Epithelial cell of proximal tubule (primary cell): ENCODE results near the gene MAGEC3. TPM values are rescaled to one million over a fixed set of nuclear protein-coding genes. Genes with fewer than 3 reads are reported as not detected.
A peak's percentile ranks its signal among the peaks of the same experiment; 100 is the strongest.

ENCODE experiments used
- DNase-seq: peaks from one replicate; pipeline ENCODE4 v3.0.0-alpha.2; 2011; ENCODE audit warnings: low read depth
- H3K4me3 ChIP-seq: 2 replicates; pipeline ENCODE4 v1.5.1; 2011; ENCODE audit warnings: low read depth, mild to moderate bottlenecking, low read length
- total RNA-seq: library from RNA; depleted of rRNA; stranded (reverse); fragments of >200 nt; gene quantifications from 2 replicates; pipeline ENCODE4 v1.2.3, GENCODE V29; 2015
- TF ChIP-seq, protein P1 (sequence below): conservative IDR thresholded peaks from 2 replicates; pipeline ENCODE4 v1.5.1; 2012; ENCODE audit warnings: low read depth, mild to moderate bottlenecking, low read length

The MAGEC3 gene
- total RNA-seq, 1 donor from 2014 or later = not detected

DNA sequence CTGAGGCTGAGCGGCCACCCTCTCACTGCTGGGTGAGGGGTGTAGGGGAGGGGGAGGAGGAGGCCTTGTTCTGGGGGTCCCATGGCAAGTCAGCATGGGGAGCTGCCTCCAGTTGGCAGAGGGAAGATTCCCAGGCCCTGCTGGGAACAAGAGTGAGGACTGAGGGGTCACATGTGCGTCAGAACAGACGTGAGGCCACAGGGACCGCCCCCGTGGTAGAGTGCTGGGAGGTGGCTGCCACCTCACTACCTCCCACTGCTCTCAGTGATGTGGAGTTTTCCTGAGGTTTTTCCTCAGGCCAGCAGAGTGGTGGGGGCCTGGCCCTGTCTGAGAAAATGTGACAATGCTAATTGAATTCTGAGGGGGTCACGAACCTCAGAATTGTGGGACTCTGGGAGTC, 66.1 kb downstream of the MAGEC3 start:
- TF ChIP-seq, protein P1, sequence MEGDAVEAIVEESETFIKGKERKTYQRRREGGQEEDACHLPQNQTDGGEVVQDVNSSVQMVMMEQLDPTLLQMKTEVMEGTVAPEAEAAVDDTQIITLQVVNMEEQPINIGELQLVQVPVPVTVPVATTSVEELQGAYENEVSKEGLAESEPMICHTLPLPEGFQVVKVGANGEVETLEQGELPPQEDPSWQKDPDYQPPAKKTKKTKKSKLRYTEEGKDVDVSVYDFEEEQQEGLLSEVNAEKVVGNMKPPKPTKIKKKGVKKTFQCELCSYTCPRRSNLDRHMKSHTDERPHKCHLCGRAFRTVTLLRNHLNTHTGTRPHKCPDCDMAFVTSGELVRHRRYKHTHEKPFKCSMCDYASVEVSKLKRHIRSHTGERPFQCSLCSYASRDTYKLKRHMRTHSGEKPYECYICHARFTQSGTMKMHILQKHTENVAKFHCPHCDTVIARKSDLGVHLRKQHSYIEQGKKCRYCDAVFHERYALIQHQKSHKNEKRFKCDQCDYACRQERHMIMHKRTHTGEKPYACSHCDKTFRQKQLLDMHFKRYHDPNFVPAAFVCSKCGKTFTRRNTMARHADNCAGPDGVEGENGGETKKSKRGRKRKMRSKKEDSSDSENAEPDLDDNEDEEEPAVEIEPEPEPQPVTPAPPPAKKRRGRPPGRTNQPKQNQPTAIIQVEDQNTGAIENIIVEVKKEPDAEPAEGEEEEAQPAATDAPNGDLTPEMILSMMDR = no peak

DNA sequence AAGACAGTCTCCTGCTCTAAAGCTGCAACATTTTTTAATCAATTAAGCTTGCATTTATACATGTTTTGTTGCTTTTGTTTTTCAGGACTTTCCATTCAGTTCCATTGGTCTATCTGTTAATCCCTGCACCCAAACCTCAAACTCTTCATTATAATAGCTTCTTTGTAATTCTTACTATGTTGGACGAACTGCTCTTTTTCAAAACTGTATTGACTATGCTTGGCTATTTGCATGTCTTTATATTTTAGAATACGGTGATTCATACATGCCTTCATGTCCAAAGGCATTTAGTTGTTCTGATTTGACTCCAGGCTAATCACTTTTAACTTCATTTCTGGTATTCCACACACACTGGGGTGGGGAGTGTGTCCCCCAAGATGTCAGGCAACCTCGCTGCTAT, 79.7 kb downstream of the MAGEC3 start:
- H3K4me3 ChIP-seq = no peak overlapping the region
- TF ChIP-seq, protein P1 = no peak
- DNase-seq = no peak

More for the DNA sequence above, 66.1 kb downstream of the MAGEC3 start:
- DNase-seq = no peak
- H3K4me3 ChIP-seq = no peak overlapping the region

DNA sequence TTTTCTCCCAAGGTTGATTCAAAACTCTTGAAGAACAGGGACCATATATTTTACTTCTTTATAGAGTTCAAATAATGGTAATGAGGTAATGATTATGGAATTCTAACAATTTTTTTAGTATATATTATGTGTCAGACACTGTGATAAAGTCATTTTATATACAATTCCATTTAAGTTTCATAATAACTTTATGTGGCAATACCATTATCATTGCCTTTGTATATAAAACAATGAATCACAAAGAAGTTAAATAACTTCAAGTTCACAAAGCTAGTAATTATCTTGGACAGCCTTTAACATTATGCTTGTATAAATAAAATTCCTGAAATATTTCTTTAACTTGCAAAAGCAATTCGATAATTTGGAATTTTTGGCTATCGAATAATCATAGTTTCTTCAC, 86.2 kb downstream of the MAGEC3 start:
- no peak for DNase-seq
- H3K4me3 ChIP-seq = no peak overlapping the region
- TF ChIP-seq, protein P1 = no peak

DNA sequence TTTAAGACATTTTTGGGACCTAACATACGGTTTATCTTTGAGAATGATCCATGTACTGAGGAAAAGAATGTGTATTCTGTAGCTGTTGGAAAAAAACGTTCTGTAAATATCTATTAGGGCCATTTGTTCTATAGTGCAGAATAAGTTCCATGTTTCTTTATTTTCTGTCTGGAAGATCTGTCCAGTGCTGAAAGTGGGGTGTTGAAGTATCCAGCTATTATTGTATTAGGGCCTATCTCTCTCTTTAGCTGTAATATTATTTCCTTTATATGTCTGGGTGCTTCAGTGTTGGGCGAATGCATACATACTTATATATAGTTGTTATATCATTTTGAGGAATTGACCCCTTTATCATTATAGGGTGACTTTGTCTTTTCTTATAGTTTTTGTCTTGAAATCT, 90.3 kb downstream of the MAGEC3 start:
- no peak overlapping the region for H3K4me3 ChIP-seq
- TF ChIP-seq, protein P1 = no peak
- no peak for DNase-seq

DNA sequence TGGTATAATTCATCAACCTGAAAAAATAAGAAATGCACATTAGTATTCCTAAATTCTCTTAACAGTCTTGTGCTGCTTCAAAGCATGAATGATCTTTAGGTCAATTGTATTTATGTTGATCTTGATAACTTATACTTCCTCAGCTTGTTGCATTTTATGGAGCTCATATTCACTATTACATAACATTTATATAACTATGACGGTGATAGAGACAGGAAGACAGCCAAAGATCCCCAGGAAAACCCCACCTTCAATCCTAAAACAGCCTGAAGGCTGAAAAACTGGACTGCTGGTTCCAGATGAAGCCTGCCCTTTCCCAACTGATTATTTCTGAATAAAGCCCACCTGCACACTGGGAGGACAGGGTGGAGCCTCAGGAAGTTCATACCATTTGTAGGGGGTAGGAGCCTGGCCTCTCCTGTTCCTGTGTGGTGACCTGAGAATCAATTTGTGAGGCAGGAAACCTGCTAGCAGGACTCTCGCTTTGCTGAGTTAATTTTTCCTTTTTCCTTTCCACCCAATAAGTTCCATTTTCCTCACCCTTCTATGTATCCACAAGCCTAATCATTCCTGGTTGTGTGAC, 96.0 kb downstream of the MAGEC3 start:
- TF ChIP-seq, protein P1 = no peak
- no peak for DNase-seq
- H3K4me3 ChIP-seq = no peak overlapping the region

DNA sequence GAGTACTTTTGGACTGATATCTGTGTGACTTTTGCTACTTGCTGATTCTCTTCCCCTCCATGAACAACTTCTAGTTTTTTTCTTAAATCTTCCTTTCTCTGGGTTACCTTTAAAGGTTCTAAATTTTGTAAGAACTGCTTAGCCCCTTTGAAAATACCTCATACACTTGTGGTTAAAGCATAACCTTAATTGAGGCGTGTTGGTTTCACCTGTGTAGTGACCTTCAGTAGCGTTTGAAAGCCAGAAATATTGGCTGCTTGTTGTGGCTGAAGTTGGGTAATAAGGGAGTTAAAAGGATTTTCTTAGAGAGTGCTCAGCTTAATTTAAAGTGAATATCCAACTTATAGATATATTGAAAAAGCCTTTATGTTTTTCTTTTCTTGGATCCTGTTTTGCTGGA, 97.5 kb downstream of the MAGEC3 start:
- DNase-seq = no peak
- no peak overlapping the region for H3K4me3 ChIP-seq
- TF ChIP-seq, protein P1 = no peak

DNA sequence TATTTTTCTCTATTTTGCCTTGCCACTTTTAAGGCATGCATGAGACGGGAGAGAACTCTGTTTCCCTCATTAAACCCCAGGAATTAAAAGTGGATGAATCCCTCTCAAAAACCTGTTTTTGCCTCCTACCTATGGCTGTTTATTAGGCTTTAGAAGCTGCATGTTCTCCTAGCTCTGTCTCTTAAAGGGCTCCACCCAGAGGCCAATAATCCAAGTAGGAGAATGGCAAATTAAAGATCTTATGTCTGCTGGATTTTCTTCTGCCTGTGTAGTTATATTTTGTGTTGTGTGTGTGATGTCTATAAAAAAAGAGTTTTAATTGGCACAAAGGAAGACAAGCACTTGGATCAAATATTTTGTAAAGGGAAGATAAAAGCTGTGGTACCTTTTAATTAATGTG, 98.0 kb downstream of the MAGEC3 start:
- no peak overlapping the region for H3K4me3 ChIP-seq

More for the DNA sequence above, 98.0 kb downstream of the MAGEC3 start:
- TF ChIP-seq, protein P1 = peak; percentile 23
- no peak for DNase-seq
